HFF-Myc (cell line): ENCODE measurements around the gene TMPRSS2.

Source experiments
- DNase-seq: peaks from one replicate; pipeline ENCODE4 v3.0.0-alpha.2; 2011; ENCODE audit warnings: low read depth; ENCODE audit errors: extremely low read depth
- H3K4me3 ChIP-seq: replicated peaks from 2 replicates; pipeline ENCODE4 v1.5.1; 2011; ENCODE audit warnings: low read depth, mild to moderate bottlenecking, control low read depth, low read length
- CTCF ChIP-seq: IDR thresholded peaks from 2 replicates; pipeline ENCODE4 v1.5.1; 2012; ENCODE audit warnings: mild to moderate bottlenecking, low read depth, low read length, control low read depth; ENCODE audit errors: missing control alignments

TMPRSS2 gene

GRCh38 chr21:41479686-41480085, 28.3 kb downstream of the TMPRSS2 start:
- no peak for TF ChIP-seq CTCF
- no peak overlapping the region for H3K4me3 ChIP-seq
- DNase-seq = no peak

GRCh38 chr21:41478319-41479177, 29.4 kb downstream of the TMPRSS2 start:
- no peak overlapping the region for H3K4me3 ChIP-seq

GRCh38 chr21:41477641-41478318, 30.2 kb downstream of the TMPRSS2 start:
- no peak for DNase-seq
- no peak for TF ChIP-seq CTCF
- H3K4me3 ChIP-seq = no peak overlapping the region

More at GRCh38 chr21:41478319-41479177, 29.4 kb downstream of the TMPRSS2 start:
- TF ChIP-seq CTCF = no peak
- no peak for DNase-seq

- DNase-seq = no peak
- no peak overlapping the region for H3K4me3 ChIP-seq
- no peak for TF ChIP-seq CTCF
Measured at GRCh38 chr21:41475714-41476420, 32.1 kb downstream of the TMPRSS2 start.

- no peak overlapping the region for H3K4me3 ChIP-seq
- no peak for TF ChIP-seq CTCF
- no peak for DNase-seq
Measured at GRCh38 chr21:41472753-41473548, 35.0 kb downstream of the TMPRSS2 start.

- no peak overlapping the region for H3K4me3 ChIP-seq
- DNase-seq = no peak
- TF ChIP-seq CTCF = no peak
Measured at GRCh38 chr21:41470054-41470453, 37.9 kb downstream of the TMPRSS2 start.
